HepG2 (cell line): ENCODE data around the gene SLC22A23. TPM values are rescaled to one million over a fixed set of nuclear protein-coding genes. Genes with fewer than 3 reads are reported as not detected.

Experiments
- ATF1 ChIP-seq: IDR thresholded peaks from 2 replicates; pipeline ENCODE4 v1.6.1; 2016; ENCODE audit warnings: mild to moderate bottlenecking, control low read depth
- CSRNP1 ChIP-seq: sonication (generic); formaldehyde crosslinking; IDR thresholded peaks from 2 replicates; pipeline ENCODE4 v1.8.1; 2023; ENCODE audit warnings: mild to moderate bottlenecking, missing genetic modification reagents
- GATA4 ChIP-seq: sonication (generic); IDR thresholded peaks from 2 replicates; pipeline ENCODE4 v1.6.1; 2016; ENCODE audit warnings: antibody characterized with exemption, low read depth, borderline replicate concordance
- GPN1 ChIP-seq: sonication (generic); formaldehyde crosslinking; IDR thresholded peaks from 2 replicates; pipeline ENCODE4 v1.5.1; 2020; ENCODE audit warnings: missing genetic modification reagents, borderline replicate concordance
- HBP1 ChIP-seq: IDR thresholded peaks from 2 replicates; pipeline ENCODE4 v1.6.1; 2016; ENCODE audit warnings: low read depth, control low read depth
- HNRNPL ChIP-seq: fragments of 200-400 bp; formaldehyde crosslinking; IDR thresholded peaks from 2 replicates; pipeline ENCODE4 v1.6.1; 2017; ENCODE audit warnings: mild to moderate bottlenecking, low read depth, low read length
- KMT2A ChIP-seq: sonication (generic); formaldehyde crosslinking; IDR thresholded peaks from 2 replicates; pipeline ENCODE4 v1.4.0; 2020; ENCODE audit warnings: missing genetic modification reagents
- SP4 ChIP-seq: sonication (generic); formaldehyde crosslinking; IDR thresholded peaks from 2 replicates; pipeline ENCODE4 v1.8.1; 2023; ENCODE audit warnings: mild to moderate bottlenecking, missing genetic modification reagents
- SPEN ChIP-seq: sonication (generic); formaldehyde crosslinking; IDR thresholded peaks from 2 replicates; pipeline ENCODE4 v1.5.1; 2020; ENCODE audit warnings: low read depth, mild to moderate bottlenecking, missing genetic modification reagents
- THAP9 ChIP-seq: sonication (generic); formaldehyde crosslinking; IDR thresholded peaks from 2 replicates; pipeline ENCODE4; 2020; ENCODE audit warnings: missing genetic modification reagents, mild to moderate bottlenecking, borderline replicate concordance
- TRAFD1 ChIP-seq: sonication (generic); formaldehyde crosslinking; IDR thresholded peaks from 2 replicates; pipeline ENCODE4 v1.5.1; 2020; ENCODE audit warnings: missing genetic modification reagents, mild to moderate bottlenecking, borderline replicate concordance
- U2AF1 ChIP-seq: fragments of 200-400 bp; formaldehyde crosslinking; optimal IDR thresholded peaks from 2 replicates; pipeline ENCODE3; 2017; ENCODE audit warnings: mild to moderate bottlenecking, low read depth, low read length
- ZFP36L2 ChIP-seq: sonication (generic); formaldehyde crosslinking; IDR thresholded peaks from 2 replicates; pipeline ENCODE4 v1.4.0; 2020; ENCODE audit warnings: missing genetic modification reagents
- ZNF343 ChIP-seq: sonication (generic); formaldehyde crosslinking; IDR thresholded peaks from 2 replicates; pipeline ENCODE4 v1.4.0; 2020; ENCODE audit warnings: mild to moderate bottlenecking, missing genetic modification reagents
- ZNF580 ChIP-seq: IDR thresholded peaks from 2 replicates; pipeline ENCODE4 v1.6.1; 2016; ENCODE audit warnings: low read depth, borderline replicate concordance
- ZNF839 ChIP-seq: sonication (generic); formaldehyde crosslinking; IDR thresholded peaks from 2 replicates; pipeline ENCODE4 v1.4.0; 2020; ENCODE audit warnings: missing genetic modification reagents, mild to moderate bottlenecking, borderline replicate concordance
- polyA plus RNA-seq, 8 experiments: library from polyadenylated mRNA; depleted of rRNA in 3 of 8; stranded (reverse) in 7 of 8; unstranded in 1 of 8; fragments of >200 nt; fragmentation: Illumina TruSeq in 4 of 8; extraction: Trizol in 4 of 8; gene quantifications; 2 replicates each; pipeline versions ENCODE4 v1.2.1 to v1.2.3, GENCODE V29; 2011 to 2016; ENCODE audit warnings: low read depth in 4 of 8, missing spikeins in 1 of 8, mixed read lengths in 1 of 8; ENCODE audit not compliant: insufficient read depth in 1 of 8
- total RNA-seq, 5 experiments: library from RNA; depleted of rRNA; stranded (reverse); fragments of >200 nt; fragmentation: Illumina TruSeq; extraction: Trizol; gene quantifications; 2 replicates each; pipeline ENCODE4 v1.2.3, GENCODE V29; 2016; ENCODE audit warnings: low read depth in 1 of 5
- TF ChIP-seq, protein P1 (sequence below): sonication (generic); formaldehyde crosslinking; IDR thresholded peaks from 2 replicates; pipeline ENCODE4 v1.5.1; 2020; ENCODE audit warnings: missing genetic modification reagents, mild to moderate bottlenecking, borderline replicate concordance
- TF ChIP-seq, protein P2 (sequence below): IDR thresholded peaks from 2 replicates; pipeline ENCODE4 v1.6.1; 2012; ENCODE audit warnings: low read depth, low read length, improper control_type of control experiment

Gene SLC22A23
- total and polyA plus RNA-seq, 2 of the 13 experiments (the other 11 are each of a cell fraction or from before 2014, with no cell fraction given) = 11.8 to 17.5 TPM

DNA sequence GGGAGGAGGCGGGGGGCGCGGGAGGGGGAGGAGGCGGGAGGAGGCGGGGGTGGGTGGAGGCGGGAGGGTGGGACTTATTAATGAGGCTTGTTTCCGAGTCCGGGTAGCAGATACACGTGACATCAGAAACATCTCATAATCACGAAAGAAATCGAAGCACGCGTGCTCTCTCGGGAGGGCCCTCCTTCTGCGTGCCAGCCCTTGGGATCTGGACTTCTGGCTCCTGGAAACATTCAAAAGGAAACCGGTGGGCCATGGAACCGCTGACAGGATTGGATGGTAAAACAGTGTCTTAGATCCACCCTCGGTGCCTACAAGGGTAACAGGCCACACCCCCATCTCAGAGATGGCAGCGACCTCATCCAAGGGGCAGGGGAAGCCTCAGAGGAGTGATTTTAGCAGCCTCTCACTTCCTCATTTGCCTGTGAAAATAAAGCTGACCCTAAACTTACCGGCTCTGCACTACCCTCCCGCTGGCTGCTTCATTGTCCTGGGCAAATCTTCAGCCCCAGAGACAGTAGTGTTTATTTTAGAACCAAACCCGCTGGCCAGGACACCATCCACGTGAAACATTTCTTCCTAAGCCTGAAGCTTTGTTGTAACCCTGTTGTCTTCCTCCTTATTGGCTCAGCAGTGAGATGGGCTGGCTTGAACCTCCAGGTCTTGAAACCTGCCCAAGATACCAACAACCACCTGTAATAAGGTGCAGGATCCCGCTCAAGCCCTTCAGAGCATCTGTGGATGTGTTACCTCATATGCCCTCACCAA lies 100.6 kb downstream of the SLC22A23 start (continued):
- no peak for TF ChIP-seq THAP9 (CRISPR knock-in tag)
- TF ChIP-seq U2AF1 = peak; percentile 92
- TF ChIP-seq GATA4 = no peak
- no peak for TF ChIP-seq SP4 (CRISPR knock-in tag)
- TF ChIP-seq ATF1 (CRISPR knock-in tag) = no peak
- TF ChIP-seq KMT2A (CRISPR knock-in tag) = no peak
- TF ChIP-seq ZFP36L2 = no peak
- no peak for TF ChIP-seq HNRNPL
- no peak for TF ChIP-seq HBP1
- TF ChIP-seq GPN1 = no peak
- TF ChIP-seq TRAFD1 (CRISPR knock-in tag) = no peak
- no peak for TF ChIP-seq ZNF839 (CRISPR knock-in tag)
- TF ChIP-seq, protein P1, sequence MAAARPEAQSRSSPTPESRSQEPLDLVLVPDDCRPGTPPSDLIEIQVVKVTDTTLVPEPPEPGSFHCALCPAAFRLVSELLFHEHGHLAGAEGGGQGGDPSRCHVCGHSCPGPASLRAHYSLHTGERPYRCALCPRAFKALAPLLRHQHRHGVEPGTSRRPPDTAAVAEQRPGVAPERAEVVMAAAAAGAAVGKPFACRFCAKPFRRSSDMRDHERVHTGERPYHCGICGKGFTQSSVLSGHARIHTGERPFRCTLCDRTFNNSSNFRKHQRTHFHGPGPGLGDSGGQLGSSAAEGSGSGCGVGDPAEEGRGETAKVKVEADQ = 0 out of 2 replicates have a peak, but pooled peaks have one; percentile 32
- TF ChIP-seq ZNF580 = peak; percentile 23; the same call in 1 of the 2 replicates
- TF ChIP-seq SPEN (CRISPR knock-in tag) = no peak
- TF ChIP-seq ZNF343 (CRISPR knock-in tag) = no peak
- no peak for TF ChIP-seq CSRNP1 (CRISPR knock-in tag)
- TF ChIP-seq, protein P2, sequence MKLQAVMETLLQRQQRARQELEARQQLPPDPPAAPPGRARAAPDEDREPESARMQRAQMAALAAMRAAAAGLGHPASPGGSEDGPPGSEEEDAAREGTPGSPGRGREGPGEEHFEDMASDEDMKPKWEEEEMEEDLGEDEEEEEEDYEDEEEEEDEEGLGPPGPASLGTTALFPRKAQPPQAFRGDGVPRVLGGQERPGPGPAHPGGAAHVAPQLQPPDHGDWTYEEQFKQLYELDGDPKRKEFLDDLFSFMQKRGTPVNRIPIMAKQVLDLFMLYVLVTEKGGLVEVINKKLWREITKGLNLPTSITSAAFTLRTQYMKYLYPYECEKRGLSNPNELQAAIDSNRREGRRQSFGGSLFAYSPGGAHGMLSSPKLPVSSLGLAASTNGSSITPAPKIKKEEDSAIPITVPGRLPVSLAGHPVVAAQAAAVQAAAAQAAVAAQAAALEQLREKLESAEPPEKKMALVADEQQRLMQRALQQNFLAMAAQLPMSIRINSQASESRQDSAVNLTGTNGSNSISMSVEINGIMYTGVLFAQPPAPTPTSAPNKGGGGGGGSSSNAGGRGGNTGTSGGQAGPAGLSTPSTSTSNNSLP = no peak
